ENCODE results near the gene MRPS9. TPM values are rescaled to one million over a fixed set of nuclear protein-coding genes. Genes with fewer than 3 reads are reported as not detected.

Gene MRPS9
- total and polyA plus RNA-seq, 9 of the 15 experiments (the other 6 are each of a cell fraction or from before 2014, with no cell fraction given): 46.2 to 143 (median 65.6) TPM

DNA sequence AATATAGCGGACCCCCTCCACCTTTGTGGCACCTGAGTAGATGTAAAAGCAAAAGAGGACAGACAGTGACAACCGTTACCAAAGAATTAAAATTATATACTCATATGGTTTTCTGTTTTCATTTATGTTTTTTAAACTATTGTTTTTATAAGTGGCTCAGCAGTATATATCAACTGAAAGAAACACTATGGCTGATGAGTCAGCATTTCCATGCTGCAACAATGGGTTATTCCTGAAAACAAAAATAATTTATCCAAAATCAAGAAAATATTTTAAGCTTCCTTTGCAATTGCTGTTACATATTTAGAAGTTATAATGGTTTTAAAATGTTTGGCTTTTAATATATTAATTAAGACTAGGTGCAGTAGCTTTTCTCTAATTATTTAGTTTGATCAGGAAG, 17.7 kb downstream of the MRPS9 start (continued):
- TF ChIP-seq, protein P1, sequence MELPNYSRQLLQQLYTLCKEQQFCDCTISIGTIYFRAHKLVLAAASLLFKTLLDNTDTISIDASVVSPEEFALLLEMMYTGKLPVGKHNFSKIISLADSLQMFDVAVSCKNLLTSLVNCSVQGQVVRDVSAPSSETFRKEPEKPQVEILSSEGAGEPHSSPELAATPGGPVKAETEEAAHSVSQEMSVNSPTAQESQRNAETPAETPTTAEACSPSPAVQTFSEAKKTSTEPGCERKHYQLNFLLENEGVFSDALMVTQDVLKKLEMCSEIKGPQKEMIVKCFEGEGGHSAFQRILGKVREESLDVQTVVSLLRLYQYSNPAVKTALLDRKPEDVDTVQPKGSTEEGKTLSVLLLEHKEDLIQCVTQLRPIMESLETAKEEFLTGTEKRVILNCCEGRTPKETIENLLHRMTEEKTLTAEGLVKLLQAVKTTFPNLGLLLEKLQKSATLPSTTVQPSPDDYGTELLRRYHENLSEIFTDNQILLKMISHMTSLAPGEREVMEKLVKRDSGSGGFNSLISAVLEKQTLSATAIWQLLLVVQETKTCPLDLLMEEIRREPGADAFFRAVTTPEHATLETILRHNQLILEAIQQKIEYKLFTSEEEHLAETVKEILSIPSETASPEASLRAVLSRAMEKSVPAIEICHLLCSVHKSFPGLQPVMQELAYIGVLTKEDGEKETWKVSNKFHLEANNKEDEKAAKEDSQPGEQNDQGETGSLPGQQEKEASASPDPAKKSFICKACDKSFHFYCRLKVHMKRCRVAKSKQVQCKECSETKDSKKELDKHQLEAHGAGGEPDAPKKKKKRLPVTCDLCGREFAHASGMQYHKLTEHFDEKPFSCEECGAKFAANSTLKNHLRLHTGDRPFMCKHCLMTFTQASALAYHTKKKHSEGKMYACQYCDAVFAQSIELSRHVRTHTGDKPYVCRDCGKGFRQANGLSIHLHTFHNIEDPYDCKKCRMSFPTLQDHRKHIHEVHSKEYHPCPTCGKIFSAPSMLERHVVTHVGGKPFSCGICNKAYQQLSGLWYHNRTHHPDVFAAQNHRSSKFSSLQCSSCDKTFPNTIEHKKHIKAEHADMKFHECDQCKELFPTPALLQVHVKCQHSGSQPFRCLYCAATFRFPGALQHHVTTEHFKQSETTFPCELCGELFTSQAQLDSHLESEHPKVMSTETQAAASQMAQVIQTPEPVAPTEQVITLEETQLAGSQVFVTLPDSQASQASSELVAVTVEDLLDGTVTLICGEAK (IDR thresholded peaks at IDR 0.05): no peak
- TF ChIP-seq, protein P1 (CRISPR knock-in tag; IDR thresholded peaks at IDR 0.05): no peak
- TF ChIP-seq MXI1 (IDR thresholded peaks at IDR 0.05; ENCODE audit: low read depth, low read length) (no peak), ZNF316 (IDR thresholded peaks at IDR 0.05) (peak; percentile 98), NFE2L1 (tag; IDR thresholded peaks at IDR 0.05; ENCODE audit: borderline replicate concordance, low read depth) (peak; percentile 49; the same call in 1 of the 2 replicates), ARID1B (IDR thresholded peaks at IDR 0.05) (0 out of 2 replicates have a peak, but pooled peaks have one; percentile 11), TCF3 (CRISPR knock-in tag; IDR thresholded peaks at IDR 0.05) (no peak), EP400 (IDR thresholded peaks at IDR 0.05) (0 out of 2 replicates have a peak, but pooled peaks have one; percentile 13), NR2C2 (CRISPR knock-in tag; IDR thresholded peaks at IDR 0.05) (no peak), NR2C2 (tag; IDR thresholded peaks at IDR 0.05) (no peak), ZNF431 (CRISPR knock-in tag; IDR thresholded peaks at IDR 0.05) (no peak), POLR2B (IDR thresholded peaks at IDR 0.05; ENCODE audit: low read depth, partially characterized antibody) (no peak), ZNF551 (CRISPR knock-in tag; IDR thresholded peaks at IDR 0.05) (no peak), L3MBTL2 (IDR thresholded peaks at IDR 0.05) (no peak)
- TF ChIP-seq, protein P2, sequence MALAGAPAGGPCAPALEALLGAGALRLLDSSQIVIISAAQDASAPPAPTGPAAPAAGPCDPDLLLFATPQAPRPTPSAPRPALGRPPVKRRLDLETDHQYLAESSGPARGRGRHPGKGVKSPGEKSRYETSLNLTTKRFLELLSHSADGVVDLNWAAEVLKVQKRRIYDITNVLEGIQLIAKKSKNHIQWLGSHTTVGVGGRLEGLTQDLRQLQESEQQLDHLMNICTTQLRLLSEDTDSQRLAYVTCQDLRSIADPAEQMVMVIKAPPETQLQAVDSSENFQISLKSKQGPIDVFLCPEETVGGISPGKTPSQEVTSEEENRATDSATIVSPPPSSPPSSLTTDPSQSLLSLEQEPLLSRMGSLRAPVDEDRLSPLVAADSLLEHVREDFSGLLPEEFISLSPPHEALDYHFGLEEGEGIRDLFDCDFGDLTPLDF (CRISPR knock-in tag; IDR thresholded peaks at IDR 0.05): no peak
- TF ChIP-seq, protein P3, sequence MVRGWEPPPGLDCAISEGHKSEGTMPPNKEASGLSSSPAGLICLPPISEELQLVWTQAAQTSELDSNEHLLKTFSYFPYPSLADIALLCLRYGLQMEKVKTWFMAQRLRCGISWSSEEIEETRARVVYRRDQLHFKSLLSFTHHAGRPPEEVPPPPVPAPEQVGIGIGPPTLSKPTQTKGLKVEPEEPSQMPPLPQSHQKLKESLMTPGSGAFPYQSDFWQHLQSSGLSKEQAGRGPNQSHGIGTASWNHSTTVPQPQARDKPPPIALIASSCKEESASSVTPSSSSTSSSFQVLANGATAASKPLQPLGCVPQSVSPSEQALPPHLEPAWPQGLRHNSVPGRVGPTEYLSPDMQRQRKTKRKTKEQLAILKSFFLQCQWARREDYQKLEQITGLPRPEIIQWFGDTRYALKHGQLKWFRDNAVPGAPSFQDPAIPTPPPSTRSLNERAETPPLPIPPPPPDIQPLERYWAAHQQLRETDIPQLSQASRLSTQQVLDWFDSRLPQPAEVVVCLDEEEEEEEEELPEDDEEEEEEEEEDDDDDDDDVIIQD (CRISPR knock-in tag; IDR thresholded peaks at IDR 0.05): no peak
- TF ChIP-seq, protein P4, sequence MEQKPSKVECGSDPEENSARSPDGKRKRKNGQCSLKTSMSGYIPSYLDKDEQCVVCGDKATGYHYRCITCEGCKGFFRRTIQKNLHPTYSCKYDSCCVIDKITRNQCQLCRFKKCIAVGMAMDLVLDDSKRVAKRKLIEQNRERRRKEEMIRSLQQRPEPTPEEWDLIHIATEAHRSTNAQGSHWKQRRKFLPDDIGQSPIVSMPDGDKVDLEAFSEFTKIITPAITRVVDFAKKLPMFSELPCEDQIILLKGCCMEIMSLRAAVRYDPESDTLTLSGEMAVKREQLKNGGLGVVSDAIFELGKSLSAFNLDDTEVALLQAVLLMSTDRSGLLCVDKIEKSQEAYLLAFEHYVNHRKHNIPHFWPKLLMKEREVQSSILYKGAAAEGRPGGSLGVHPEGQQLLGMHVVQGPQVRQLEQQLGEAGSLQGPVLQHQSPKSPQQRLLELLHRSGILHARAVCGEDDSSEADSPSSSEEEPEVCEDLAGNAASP (IDR thresholded peaks at IDR 0.05): no peak

Measured in K562 (cell line).